LNCAP (cell line): Measurements from ENCODE around the gene KRTAP5-10.
A peak's percentile ranks its signal among the peaks of the same experiment; 100 is the strongest.

Experiments used
- TF ChIP-seq, protein P1 (sequence below): fragments of 450-650 bp; IDR thresholded peaks from 2 replicates; pipeline ENCODE4 v1.5.1; 2017; ENCODE audit warnings: mild to moderate bottlenecking

The KRTAP5-10 gene

DNA sequence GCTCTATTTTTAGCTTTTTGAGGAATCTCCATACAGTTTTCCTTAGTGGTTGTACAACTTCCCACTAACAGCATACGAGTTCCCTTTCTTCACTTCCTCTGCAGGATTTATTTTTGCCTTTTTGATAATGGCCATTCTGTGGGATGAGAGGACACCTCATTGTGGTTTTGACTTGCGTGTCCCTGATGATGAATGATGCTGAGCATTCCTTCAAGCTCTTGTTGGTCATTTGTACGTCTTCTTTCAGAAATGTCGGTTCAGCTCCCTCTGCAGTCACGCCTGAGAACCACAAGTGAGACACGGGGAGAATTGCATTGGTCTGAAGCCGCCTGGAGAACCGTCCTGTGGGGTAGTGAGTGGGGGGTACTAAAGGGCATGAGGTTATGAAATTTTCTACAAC lies 2.0 kb upstream of the KRTAP5-10 start:
- TF ChIP-seq, protein P1, sequence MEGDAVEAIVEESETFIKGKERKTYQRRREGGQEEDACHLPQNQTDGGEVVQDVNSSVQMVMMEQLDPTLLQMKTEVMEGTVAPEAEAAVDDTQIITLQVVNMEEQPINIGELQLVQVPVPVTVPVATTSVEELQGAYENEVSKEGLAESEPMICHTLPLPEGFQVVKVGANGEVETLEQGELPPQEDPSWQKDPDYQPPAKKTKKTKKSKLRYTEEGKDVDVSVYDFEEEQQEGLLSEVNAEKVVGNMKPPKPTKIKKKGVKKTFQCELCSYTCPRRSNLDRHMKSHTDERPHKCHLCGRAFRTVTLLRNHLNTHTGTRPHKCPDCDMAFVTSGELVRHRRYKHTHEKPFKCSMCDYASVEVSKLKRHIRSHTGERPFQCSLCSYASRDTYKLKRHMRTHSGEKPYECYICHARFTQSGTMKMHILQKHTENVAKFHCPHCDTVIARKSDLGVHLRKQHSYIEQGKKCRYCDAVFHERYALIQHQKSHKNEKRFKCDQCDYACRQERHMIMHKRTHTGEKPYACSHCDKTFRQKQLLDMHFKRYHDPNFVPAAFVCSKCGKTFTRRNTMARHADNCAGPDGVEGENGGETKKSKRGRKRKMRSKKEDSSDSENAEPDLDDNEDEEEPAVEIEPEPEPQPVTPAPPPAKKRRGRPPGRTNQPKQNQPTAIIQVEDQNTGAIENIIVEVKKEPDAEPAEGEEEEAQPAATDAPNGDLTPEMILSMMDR: peak; percentile 48

DNA sequence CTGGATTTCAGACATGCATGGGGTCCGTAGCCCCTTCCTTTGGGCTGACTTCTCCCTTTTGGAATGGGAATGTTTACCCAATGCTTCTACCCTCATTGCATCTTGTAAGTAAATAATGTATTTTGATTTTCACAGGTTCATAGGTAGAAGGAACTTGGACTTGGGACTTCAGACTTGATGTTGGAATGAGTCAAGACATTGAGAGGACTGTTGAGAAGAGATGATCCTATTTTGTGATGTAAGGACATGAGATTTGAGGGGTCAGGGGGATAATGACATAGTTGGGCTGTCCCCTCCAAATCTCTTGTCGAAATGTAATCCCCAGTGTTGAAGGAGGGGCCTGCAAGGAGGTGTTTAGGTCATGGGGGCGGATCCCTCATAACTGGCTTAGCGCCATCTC lies 933 bp upstream of the KRTAP5-10 start:
- TF ChIP-seq, protein P1: no peak

DNA sequence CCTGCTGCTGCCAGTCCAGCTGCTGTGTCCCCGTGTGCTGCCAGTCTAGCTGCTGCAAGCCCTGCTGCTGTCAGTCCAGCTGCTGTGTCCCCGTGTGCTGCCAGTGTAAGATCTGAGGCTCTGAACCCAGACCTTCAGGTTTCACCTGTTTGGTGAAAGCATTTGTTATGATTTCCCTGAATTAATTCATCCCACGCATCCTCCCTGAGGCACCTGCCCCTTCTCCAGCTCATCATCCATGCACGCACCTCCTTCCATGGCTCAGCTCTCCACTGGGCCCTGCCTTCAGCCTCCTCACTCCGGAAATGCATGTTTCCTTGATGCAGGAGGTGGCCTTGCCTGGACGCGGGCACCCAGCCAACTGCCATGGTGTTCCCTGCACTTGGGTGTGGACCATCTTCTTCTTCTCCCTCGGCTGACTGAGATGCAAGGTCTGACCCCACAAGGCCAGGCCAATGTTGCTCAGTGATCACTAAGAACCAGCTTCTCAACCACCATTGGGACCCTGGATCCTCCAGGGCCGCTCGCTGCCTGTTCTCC lies 788 bp downstream of the KRTAP5-10 start:
- TF ChIP-seq, protein P1: no peak

DNA sequence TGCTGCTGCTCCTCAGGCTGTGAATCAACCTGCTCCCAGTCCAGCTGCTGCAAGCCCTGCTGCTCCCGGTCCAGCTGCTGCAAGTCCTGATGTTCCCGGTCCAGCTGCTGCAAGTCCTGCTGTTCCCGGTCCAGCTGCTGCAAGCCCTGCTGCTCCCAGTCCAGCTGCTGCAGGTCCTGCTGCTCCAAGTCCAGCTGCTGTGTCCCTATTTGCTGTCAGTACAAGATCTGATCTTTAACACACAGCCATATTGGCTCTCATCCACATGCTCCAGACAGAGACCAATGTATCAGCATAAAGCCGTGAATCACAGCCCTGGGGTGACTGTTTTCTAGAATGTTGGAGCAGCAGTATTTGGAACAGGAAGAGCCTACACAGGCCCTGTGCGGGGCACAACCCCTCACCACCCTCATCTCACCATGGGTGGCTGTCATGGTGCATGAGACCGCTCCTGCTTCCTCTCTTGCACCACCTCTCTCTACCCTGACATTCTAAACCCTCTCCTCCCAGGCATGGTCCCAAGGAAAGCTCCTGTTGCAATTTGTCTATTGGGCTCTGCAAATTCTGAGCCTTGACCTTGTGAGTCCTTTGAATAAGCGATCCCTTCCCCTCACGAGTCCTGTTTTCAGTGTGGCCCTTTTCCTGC lies 3.5 kb downstream of the KRTAP5-10 start:
- TF ChIP-seq, protein P1: no peak

DNA sequence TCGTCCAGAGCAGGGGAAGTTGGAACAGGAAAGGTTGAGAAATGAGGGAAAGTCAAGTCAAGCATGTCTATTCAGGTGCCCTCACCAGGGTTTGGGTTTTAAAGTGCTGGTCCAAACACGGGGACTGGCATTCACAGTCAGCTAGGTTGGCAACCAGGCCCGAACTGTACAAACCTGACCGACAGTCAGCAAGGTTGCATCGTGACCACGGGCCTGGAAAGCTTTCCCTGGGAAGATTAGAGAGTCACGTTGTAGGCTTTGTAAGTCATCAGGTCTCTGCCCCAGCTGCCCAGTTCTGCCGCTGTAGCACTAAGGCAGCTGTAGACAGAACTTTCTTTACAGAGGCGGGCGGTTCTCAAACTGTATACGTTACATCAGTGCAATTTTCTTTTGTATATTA lies 7.4 kb downstream of the KRTAP5-10 start:
- TF ChIP-seq, protein P1: no peak

DNA sequence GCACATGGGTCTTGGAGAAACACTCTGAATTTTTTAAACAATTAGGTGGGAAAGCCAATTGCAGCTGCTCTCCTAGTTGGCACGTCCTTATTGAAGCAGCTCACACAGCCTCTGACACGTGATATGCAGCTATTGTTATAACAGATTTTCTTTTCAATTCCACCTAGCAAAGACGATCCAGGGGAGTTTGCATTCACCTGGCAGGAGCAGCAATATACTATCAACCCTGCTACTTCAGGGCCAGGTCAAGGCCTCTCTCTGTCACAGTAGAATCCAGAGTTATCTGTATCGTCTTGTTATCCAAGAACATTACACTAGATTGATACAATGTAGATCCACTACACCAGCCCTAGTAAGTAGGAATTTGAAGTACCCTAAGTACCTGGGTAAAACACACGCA lies 9.1 kb downstream of the KRTAP5-10 start:
- TF ChIP-seq, protein P1: no peak

DNA sequence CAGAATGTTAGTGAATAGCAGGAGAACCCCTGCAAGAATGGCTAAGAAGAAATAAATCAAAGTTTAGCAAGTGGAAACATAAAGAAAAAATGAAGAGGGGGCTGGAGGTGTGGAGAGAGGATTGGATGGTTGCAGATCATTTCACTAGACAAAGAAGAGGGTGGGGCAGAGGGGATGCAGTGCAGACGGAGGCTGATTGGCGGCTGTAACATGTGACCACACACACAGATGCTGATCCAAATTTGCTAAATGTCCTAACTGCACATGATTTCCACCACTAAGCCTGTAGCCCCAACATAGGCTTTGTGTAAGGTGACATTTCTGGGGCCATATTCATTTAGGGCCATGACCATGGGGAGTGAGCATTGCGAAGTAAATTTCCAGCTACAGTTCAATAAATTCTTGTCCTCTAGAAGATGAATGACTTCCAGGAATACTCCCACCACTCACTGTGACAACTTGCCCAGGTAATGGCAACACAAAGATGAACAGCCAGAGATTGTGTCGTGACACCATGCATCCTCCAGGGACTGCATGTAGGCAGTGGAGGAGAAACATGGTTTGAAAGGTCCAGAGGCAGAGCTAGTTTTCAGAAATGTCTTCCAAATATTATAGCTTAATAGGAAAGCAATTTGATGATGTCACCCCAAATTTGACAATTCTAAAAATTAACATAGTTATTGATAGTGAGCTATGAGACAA lies 10.5 kb downstream of the KRTAP5-10 start:
- TF ChIP-seq, protein P1: no peak
